GDM1 (cell line): ENCODE measurements around the gene ZNF761.
"Not testable (repeated sequence)": the region's sequence is repeated elsewhere in the genome, so short reads cannot be mapped to it uniquely, and the experiment has no call there.

Source experiments
- DNase-seq: peaks from one replicate; lab custom pipeline; 2025; lab: John Stamatoyannopoulos, UW

The ZNF761 gene

GRCh38 chr19:53460131-53460721 lies 28.4 kb downstream of the ZNF761 start:
- DNase-seq, result not testable (repeated sequence)

DNA sequence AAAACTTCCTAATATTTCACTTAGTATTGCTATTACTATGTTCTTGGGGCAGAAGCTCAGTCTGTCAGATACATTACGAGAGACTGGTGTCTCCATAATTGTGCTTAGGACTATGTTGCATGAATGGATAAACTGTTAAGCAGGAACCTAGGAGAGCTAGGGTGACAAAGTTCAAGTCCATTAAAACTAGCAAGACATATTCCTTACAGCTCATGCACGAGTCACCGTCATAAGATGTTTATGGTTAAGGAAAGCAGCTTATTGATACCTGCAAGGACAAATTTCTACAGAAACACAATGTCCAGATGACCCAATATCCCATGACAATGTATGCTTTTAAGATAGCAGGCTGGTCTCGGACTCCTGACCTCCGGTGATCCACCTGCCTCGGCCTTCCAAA lies 30.1 kb downstream of the ZNF761 start:
- DNase-seq, result no peak

DNA sequence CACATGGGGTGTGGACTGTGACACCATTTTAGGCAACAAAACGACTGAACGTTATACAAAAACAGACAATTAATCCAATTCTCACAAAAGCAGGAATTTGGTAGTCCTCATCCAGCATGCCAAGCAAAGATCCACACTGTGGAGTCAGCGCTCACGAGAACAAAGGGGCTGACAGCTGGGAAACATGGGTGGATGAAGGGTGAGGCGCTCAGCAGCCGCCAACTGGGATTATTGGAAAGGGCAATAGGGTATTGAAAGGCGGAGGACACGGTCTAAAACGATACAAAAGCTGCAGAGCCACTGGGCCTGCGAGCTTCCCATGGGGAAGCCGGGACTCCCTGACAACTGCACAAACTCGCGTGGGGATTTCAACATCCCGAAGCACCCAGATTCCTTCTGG lies 31.1 kb downstream of the ZNF761 start:
- DNase-seq, result no peak

DNA sequence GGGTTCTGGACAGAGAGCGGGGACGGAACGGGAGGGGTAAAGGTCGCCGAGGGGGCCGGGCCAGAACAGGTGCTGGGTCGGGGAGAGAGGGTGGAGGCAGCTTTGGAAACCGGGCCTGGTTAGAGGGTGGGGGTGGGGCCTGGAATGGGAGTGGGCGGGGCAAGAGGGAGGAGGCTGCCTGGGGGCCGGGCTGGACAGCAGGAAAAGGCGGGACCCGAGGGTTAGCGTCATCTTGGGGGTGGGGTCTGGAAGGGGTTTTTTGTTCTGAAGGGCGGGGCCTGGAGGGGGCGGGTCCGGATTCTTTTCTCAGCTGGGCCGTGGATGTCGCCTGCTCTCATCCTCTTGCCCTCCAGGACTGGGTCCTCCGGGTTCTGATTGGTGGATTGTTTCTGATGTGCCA lies 31.5 kb downstream of the ZNF761 start:
- DNase-seq, result no peak

GRCh38 chr19:53466726-53467484 lies 35.1 kb downstream of the ZNF761 start:
- DNase-seq, result no peak

DNA sequence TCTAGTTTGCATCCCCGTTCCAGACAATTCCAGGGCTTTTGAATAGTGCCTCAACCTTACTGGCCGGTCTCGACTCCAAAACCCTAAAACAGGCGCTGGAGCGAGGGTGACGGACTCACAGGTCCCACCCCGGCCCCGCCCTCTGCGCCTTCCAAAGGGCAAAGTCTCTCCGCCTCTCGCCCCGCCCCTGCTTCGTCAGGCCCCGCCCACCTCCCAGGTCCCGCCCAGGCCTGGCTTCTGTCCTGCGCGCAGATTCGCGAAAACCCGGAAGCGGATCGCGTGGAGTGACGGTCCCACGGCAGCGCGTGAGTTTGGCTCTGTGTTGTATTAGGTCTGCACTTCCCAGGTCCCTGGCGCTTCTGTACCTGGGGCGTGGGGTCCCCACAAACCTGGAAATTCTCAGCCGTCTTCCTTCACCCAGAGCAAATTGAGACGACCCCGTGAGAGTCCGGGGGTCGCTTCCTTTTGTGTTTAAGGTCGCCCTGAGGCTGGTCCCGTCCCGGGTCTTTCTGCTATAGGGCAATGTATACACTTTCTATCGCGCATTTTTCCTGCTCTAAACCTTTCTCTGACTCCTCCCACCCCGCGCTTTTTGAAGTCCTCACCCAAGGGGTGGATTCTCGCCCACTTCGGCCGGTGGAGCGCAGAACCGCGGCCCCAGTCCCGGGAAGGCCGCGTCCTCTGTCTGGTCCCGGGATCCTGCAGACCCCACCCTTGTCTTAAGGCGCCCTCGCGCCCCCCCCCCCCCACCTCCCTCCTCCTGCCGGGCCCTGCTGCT lies 35.9 kb downstream of the ZNF761 start, which contains the start of gene ZNF813:
Gene ZNF813, plus strand, starts transcription at position 249 of the 778 bp plus-strand sequence. CDS start 16,090 bp downstream, outside the sequence.
- DNase-seq, result peak; percentile 83

- not testable (repeated sequence) for DNase-seq
Observed at GRCh38 chr19:53468628-53469027, 36.8 kb downstream of the ZNF761 start.

- DNase-seq, result no peak
Observed at GRCh38 chr19:53471916-53472315, 40.1 kb downstream of the ZNF761 start.

- DNase-seq, result peak; percentile 50
Observed at GRCh38 chr19:53474832-53475231, 43.0 kb downstream of the ZNF761 start.

- DNase-seq, result not testable (repeated sequence)
Observed at GRCh38 chr19:53475470-53475869, 43.7 kb downstream of the ZNF761 start.

- not testable (repeated sequence) for DNase-seq
Observed at GRCh38 chr19:53483751-53484150, 52.0 kb downstream of the ZNF761 start.

GRCh38 chr19:53485046-53486004 lies 53.5 kb downstream of the ZNF761 start:
- DNase-seq, result no peak

DNA sequence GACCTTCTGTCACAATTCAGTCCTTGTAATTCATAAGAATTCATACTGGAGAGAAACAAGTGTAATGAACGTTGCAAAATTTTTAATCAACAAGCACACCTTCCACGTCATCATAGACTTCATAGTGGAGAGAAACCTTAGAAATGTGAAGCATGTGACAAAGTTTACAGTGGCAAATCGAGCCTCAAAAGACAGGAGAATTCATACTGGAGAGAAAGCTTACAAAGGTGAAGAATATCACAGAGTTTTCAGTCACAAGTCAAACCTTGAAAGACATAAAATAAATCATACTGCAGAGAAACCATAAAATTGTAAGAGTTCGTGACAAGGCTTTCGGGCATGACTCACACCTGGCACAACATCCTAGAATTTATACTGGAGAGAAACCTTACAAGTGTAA lies 60.4 kb downstream of the ZNF761 start:
- DNase-seq, result no peak

- not testable (repeated sequence) for DNase-seq
Observed at GRCh38 chr19:53497311-53498023, 65.7 kb downstream of the ZNF761 start.

DNA sequence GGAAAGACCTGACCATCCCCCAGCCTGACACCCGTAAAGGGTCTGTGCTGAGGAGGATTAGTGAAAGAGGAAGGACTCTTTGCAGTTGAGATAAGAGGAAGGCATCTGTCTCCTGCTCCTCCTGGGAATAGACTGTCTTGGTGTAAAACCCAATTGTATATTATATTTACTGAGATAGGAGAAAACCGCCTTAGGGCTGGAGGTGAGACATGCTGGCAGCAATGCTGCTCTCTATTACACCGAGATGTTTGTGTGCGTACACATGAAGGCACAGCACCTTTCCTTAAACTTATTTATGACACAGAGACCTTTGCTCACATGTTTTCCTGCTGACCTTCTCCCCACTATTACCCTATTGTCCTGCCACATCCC lies 66.2 kb downstream of the ZNF761 start:
- not testable (repeated sequence) for DNase-seq

DNA sequence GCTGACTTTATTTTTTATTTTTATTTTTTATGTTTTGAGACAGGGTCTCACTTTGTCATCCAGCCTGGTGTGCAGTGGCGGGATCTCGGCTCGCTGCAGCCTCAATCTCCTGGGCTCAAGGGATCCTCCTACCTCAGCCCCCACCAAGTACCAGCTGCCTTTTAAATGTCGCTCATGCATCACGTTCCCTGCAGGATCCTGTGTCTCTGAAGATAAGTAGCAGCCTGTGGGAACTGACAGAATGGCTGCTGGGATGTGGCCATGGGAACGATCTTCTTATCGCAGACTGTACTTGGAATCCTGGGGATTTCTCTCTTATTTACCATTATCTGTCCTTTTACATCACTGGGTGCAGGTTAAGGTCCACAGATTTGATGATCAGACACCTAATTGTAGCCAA lies 71.4 kb downstream of the ZNF761 start:
- not testable (repeated sequence) for DNase-seq

DNA sequence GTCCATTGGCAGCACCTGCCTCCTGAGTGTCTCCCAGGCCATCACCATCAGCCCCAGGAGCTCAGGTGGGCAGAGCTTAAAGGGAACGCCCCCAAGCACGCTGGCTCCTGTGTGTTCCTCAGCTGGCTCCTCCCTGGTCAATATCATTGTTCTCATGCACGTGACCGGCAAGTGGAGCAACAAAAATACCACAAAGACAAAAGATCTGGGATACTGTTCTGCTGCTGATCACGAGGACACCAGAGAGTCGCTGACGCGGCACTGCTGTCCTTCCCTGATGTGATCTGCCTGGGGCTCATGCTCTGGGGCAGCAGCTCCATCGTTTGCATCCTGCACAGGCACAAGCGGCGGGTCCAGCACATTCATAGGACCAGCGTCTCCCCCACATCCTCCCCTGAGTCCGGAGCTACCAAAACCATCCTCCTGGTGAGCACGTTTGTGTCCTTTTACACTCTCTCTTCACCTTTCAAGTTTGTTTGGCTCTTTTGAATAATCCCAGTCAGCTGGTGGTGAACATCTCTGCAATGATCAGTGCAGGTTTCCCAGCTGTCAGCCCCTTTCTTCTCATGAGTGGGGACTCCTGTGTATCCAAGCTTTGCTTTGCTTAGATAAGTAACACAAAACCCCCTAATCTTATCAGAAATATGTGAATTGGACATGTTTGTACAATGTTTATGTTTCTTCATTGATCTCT lies 72.0 kb downstream of the ZNF761 start:
- not testable (repeated sequence) for DNase-seq

DNA sequence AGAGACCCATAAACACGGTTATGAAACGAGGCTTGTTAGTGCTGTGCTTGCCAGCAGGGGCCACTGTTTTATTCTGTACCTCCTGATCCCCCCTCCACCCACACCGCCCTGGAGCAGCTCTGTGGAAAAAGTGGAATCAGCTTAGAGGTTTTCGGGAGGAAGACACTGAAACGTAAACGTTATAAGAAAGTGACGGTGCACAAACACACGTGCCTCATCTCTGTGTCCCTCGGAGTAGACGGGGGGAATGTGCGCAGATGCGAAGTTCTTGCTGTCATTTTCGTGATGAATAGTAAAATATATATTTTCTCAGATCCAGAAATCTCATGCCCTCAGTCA lies 72.5 kb downstream of the ZNF761 start:
- not testable (repeated sequence) for DNase-seq

DNA sequence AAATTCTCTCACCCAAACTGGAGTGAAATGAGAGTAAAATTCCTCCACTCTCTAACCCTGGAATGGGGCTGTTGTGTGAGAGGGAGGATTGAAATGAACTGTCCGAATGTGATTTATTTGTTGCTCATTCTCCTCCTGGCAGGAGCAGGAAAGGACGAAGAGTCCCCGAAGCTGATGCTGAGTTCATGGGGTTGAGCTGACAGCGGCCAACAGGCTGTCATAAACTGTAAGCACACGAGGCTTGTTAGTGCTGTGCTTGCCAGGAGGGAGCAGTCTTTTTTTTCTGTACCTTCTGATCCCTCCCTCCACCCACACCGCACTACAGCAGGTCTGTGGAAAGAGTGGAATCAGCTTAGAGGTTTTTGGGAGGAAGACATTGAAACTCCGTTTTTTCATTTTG lies 73.1 kb downstream of the ZNF761 start:
- no peak for DNase-seq

- DNase-seq, result no peak
Observed at GRCh38 chr19:53506728-53507127, 74.9 kb downstream of the ZNF761 start.
